Transverse colon (tissue), 4 donors: ENCODE results near the gene PRRX2.

Source experiments
- EP300 ChIP-seq: sonication (generic); formaldehyde crosslinking; IDR thresholded peaks from one replicate; pipeline ENCODE4 v1.6.1; 2017; ENCODE audit warnings: antibody characterized with exemption, low read depth
- POLR2A ChIP-seq: fragments of 450-650 bp; IDR thresholded peaks from one replicate; pipeline ENCODE4 v1.6.1; 2016; ENCODE audit warnings: antibody characterized with exemption, mild to moderate bottlenecking, moderate library complexity
- POLR2AphosphoS5 ChIP-seq, 3 donors: sonication (generic); formaldehyde crosslinking; IDR thresholded peaks; one replicate each; pipeline ENCODE4 v1.6.1; 2016; ENCODE audit warnings: antibody characterized with exemption in 3 of 3
- TF ChIP-seq, protein P1 (sequence below), 5 experiments: fragments of 200-600 bp in 3 of 5; fragments of 450-650 bp in 2 of 5; sonication (generic) in 3 of 5; IDR thresholded peaks; 1 replicate in 2 of 5; 2 replicates in 3 of 5; pipeline ENCODE4 v1.5.1; 2016 to 2017; ENCODE audit warnings: antibody characterized with exemption in 5 of 5, inconsistent platforms in 3 of 5, mild to moderate bottlenecking in 2 of 5, moderate library complexity in 1 of 5

DNA sequence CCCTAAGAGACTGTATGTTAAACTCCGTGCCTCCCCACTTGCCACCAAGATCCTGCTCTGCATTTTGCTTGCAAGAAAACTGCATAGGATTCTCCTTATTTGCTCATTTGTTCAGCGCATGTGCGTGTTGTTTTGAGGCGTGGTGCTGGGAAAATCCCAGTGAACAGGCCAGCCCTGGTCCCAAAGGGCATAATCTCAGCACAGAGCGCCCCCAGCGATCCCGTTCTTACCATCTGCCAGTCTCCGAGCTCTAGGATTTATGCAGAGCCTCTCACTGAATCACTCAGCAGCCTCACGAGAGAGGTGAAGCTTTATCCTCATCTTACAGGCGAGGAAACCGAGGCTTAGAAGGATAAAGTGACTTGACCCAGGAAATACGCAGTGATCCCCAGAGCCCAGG lies 11.5 kb downstream of the PRRX2 start:
- TF ChIP-seq, protein P1, sequence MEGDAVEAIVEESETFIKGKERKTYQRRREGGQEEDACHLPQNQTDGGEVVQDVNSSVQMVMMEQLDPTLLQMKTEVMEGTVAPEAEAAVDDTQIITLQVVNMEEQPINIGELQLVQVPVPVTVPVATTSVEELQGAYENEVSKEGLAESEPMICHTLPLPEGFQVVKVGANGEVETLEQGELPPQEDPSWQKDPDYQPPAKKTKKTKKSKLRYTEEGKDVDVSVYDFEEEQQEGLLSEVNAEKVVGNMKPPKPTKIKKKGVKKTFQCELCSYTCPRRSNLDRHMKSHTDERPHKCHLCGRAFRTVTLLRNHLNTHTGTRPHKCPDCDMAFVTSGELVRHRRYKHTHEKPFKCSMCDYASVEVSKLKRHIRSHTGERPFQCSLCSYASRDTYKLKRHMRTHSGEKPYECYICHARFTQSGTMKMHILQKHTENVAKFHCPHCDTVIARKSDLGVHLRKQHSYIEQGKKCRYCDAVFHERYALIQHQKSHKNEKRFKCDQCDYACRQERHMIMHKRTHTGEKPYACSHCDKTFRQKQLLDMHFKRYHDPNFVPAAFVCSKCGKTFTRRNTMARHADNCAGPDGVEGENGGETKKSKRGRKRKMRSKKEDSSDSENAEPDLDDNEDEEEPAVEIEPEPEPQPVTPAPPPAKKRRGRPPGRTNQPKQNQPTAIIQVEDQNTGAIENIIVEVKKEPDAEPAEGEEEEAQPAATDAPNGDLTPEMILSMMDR (IDR thresholded peaks at IDR 0.05), result no peak
- TF ChIP-seq POLR2A (no peak), EP300 (no peak), POLR2AphosphoS5 (IDR thresholded peaks at IDR 0.05) (no peak)
